Colonic mucosa (tissue), 4 donors: ENCODE data around the gene ADCY9. TPM values are rescaled to one million over a fixed set of nuclear protein-coding genes. Genes with fewer than 3 reads are reported as not detected.
"Not testable (repeated sequence)": the region's sequence is repeated elsewhere in the genome, so short reads cannot be mapped to it uniquely, and the experiment has no call there.

Experiments
- DNase-seq: peaks from one replicate; pipeline ENCODE4 v3.0.0-alpha.2; 2020
- H3K27ac ChIP-seq: fragments of 200-600 bp; one replicate; pipeline ENCODE4 v1.8.0; 2021
- H3K27me3 ChIP-seq: fragments of 200-600 bp; one replicate; pipeline ENCODE4 v1.8.0; 2021
- H3K36me3 ChIP-seq: fragments of 200-600 bp; one replicate; pipeline ENCODE4 v1.8.0; 2021
- H3K4me1 ChIP-seq: fragments of 200-600 bp; one replicate; pipeline ENCODE4 v1.8.0; 2021; ENCODE audit warnings: mild to moderate bottlenecking
- H3K4me3 ChIP-seq: fragments of 200-600 bp; one replicate; pipeline ENCODE4 v1.8.0; 2021
- H3K9ac ChIP-seq, 2 donors: one replicate each; pipeline ENCODE4 v1.7.0; 2013; ENCODE audit warnings: control low read depth in 2 of 2, low read depth in 2 of 2, low read length in 2 of 2
- H3K9me3 ChIP-seq: fragments of 200-600 bp; one replicate; pipeline ENCODE4 v1.8.0; 2021
- CTCF ChIP-seq: fragments of 200-600 bp; IDR thresholded peaks from one replicate; pipeline ENCODE4 v1.8.0; 2022; ENCODE audit warnings: antibody characterized with exemption, mild to moderate bottlenecking
- intact Hi-C: fragments of 100-400 bp; cut with DNase I; formaldehyde crosslinking; loops from one replicate; pipeline ENCODE4 v1.14.1; 2022
- total RNA-seq, 2 donors: library from RNA; stranded (reverse); fragmentation: NEBNext Ultra II Directional in 1 of 2; extraction: Animal tissue kit (Norgen Biotek cat#: 25700) in 1 of 2; gene quantifications; one replicate each; pipeline ENCODE4 v1.2.1, GENCODE V29; 2021
- donor health status: healthy.
- donor health status: DM: no; HTN: no; CAD: no.
- donor health status: DM: no; HTN: no; CAD: no.

Gene ADCY9
- total RNA-seq, 2 donors from 2014 or later = 23.8 to 25.6 TPM

DNA sequence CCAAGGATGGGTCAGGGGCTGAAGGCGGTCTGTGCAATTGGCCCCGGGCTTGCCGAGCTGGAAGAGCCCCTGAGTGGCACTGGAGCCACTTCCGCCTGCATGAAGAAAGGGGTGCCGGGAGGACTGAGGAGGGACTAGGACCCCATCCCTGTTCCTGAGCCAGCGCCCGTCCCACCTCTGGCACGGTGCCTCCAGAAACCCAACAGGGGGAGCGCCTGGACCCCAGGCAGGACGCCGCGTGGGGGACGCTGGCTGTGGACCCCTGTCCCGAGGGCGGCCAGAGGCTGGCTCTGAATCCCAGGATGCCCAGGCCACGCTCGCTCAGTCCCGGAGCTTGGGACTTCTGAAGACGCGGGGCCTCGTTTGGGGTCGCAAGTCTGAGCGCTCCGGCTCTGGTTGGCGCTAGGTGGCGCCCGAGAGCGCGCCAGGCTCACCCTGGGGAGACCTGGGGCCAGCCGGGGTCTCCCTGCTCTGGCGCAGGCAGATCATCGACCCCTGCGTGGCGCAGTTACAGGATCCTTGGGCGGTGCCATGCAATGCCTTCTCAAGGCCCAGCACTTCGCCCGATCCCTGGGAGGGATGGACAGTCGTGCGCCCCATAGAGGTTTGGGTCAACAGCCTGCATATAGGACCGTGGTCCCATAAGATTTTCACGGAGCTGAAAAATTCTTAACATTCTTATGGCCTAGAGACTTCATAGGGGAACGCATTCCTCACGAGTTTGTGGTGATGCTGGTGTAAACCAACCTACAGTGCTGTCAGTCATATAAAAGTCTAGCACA lies 177.2 kb downstream of the ADCY9 start:
- no peaks in the 10 kb centered on the region for H3K4me1 ChIP-seq
- DNase-seq = peak; percentile 46
- H3K27me3 ChIP-seq = no peaks in the 10 kb centered on the region
- no peaks in the 10 kb centered on the region for H3K9me3 ChIP-seq
- intact Hi-C loops = no loop called here
- peak; percentile 95 for TF ChIP-seq CTCF
- peak overlapping the region; percentile 51 to 76 for H3K9ac ChIP-seq
- peak overlapping the region; percentile 37 for H3K4me3 ChIP-seq
- no peaks in the 10 kb centered on the region for H3K36me3 ChIP-seq
- no peak overlapping the region for H3K27ac ChIP-seq

DNA sequence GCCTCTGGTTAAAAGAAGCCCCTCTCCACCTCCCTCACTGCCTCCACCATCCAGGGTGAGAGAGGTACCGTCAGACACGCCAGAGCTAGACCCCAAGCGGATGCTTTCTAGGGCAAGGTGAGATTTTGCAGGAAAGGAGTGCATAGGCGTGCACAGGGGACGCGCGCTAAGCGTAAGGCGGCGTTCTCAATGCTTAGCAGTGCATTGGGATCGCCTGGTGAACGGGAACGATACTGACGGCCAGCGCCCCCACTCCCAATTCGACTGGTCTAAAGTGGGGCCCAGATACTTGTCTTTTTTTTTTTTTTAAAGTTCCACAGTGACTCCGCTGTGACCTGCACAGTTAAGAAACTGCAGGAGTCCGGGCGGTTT lies 177.8 kb downstream of the ADCY9 start:
- Histone ChIP-seq H3K9ac (peak overlapping the region in 1 of 2 donors; percentile 76), H3K36me3 (no peaks in the 10 kb centered on the region), H3K27ac (no peak overlapping the region), H3K9me3 (no peaks in the 10 kb centered on the region), H3K27me3 (no peaks in the 10 kb centered on the region), H3K4me1 (no peaks in the 10 kb centered on the region), H3K4me3 (peak overlapping the region; percentile 37)
- no peak for TF ChIP-seq CTCF
- intact Hi-C loops = no loop called here
- DNase-seq = no peak

GRCh38 chr16:3937066-3937875 lies 179.0 kb downstream of the ADCY9 start:
- intact Hi-C loops = no loop called here
- no peaks in the 10 kb centered on the region for H3K9me3 ChIP-seq

DNA sequence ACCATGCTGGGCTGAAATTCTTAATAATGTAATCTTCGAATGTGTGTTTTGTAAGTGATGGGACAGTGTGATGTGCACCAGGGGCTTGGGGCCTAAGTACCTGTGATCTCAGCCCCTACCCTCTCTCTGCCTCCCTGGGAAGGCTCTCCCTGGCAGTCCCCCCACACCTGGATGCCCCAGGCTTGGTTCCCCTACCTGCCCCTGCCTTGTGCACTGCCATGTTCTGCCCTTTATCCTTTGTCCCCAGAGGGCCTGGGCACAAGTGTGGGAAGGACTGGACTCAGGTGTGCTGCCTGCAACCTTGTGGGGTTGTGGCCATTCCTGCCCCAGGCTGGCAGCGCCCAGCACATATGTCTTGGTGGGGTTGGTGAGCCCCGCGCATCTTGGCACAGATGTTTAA lies 180.3 kb downstream of the ADCY9 start:
- Histone ChIP-seq H3K4me1 (no peaks in the 10 kb centered on the region), H3K4me3 (no peak overlapping the region), H3K27me3 (no peaks in the 10 kb centered on the region), H3K36me3 (no peaks in the 10 kb centered on the region), H3K9me3 (no peaks in the 10 kb centered on the region), H3K9ac (no peak overlapping the region), H3K27ac (no peak overlapping the region)
- no peak for TF ChIP-seq CTCF
- no peak for DNase-seq
- intact Hi-C loops = no loop called here

More at GRCh38 chr16:3937066-3937875, 179.0 kb downstream of the ADCY9 start:
- Histone ChIP-seq H3K27me3 (no peaks in the 10 kb centered on the region), H3K27ac (no peak overlapping the region), H3K9ac (no peak overlapping the region), H3K4me1 (no peaks in the 10 kb centered on the region), H3K36me3 (no peaks in the 10 kb centered on the region), H3K4me3 (no peak overlapping the region)
- DNase-seq = no peak
- TF ChIP-seq CTCF = no peak

GRCh38 chr16:3934491-3935181 lies 181.6 kb downstream of the ADCY9 start:
- no peaks in the 10 kb centered on the region for H3K27me3 ChIP-seq
- no peaks in the 10 kb centered on the region for H3K4me1 ChIP-seq
- no peaks in the 10 kb centered on the region for H3K9me3 ChIP-seq
- H3K27ac ChIP-seq = no peak overlapping the region
- no peak overlapping the region for H3K9ac ChIP-seq
- no peak for TF ChIP-seq CTCF
- no peaks in the 10 kb centered on the region for H3K36me3 ChIP-seq
- no peak for DNase-seq
- intact Hi-C loops = no loop called here
- H3K4me3 ChIP-seq = no peak overlapping the region

- H3K27ac ChIP-seq, H3K4me3 ChIP-seq, H3K36me3 ChIP-seq, H3K9ac ChIP-seq, H3K27me3 ChIP-seq, DNase-seq, H3K4me1 ChIP-seq, intact Hi-C loops, H3K9me3 ChIP-seq: not testable (repeated sequence)
Observed at GRCh38 chr16:3927147-3927546, 189.1 kb downstream of the ADCY9 start.
